HG02840 (cell line): Measurements from ENCODE around the gene LDB3.
"Not testable (repeated sequence)": the region's sequence is repeated elsewhere in the genome, so short reads cannot be mapped to it uniquely, and the experiment has no call there.

Source experiments
- ATAC-seq: cut with Tn5 transposase; IDR thresholded peaks from one replicate; pipeline ENCODE4 v1.9.1; 2021; ENCODE audit warnings: mild to moderate bottlenecking, moderate library complexity, moderate number of reproducible peaks; ENCODE audit not compliant: unreplicated experiment, low FRiP score

Gene LDB3

GRCh38 chr10:86668297-86669165 lies at the start of gene LDB3:
Gene LDB3, plus strand, starts transcription at chr10:86668511. Its CDS starts 181 bp downstream, at chr10:86668692.
- ATAC-seq, result peak; percentile 64

GRCh38 chr10:86628311-86628710 lies 40.0 kb upstream of the LDB3 start:
- no peak for ATAC-seq

DNA sequence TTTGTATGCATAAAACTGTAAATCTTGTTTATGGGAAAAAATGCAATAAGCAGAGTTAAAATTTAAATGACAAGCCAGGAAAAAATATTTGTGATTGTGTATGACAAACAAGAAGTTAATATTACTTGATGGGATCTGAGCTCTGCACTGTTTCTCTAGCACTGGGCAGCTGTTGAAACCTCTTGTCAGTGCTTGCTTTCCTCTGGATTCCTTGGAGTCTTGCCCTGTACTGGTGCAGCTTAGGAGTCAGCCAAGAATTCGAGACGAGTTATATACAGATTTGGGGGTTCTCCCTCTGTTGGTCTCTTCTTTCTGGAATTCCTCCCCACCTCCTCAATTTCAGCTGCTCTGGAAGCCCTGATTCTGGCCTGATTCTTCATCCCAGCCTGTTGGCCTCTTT lies 38.2 kb upstream of the LDB3 start:
- ATAC-seq, result no peak

GRCh38 chr10:86632009-86632800 lies 36.1 kb upstream of the LDB3 start:
- no peak for ATAC-seq

- ATAC-seq, result no peak
Observed at GRCh38 chr10:86632951-86633350, 35.4 kb upstream of the LDB3 start.

DNA sequence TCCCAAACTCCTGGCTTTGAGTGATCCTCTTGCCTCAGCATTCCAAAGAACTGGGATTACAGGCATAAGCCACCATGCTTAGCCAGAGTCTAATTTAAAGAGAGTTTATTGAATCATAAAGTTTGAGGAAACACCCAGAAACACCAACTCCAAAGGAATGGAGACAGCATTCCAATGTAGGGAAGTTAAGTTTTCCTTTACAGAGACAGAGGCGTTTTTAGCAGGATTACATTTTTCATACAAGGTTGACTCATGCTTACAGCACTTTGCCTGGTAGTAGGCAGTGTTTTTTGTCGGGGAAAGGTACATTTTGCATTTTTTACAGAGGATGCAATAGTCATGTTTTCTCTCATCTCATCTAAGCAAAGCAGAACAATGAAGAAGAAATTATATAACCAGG lies 32.9 kb upstream of the LDB3 start:
- ATAC-seq, result no peak

DNA sequence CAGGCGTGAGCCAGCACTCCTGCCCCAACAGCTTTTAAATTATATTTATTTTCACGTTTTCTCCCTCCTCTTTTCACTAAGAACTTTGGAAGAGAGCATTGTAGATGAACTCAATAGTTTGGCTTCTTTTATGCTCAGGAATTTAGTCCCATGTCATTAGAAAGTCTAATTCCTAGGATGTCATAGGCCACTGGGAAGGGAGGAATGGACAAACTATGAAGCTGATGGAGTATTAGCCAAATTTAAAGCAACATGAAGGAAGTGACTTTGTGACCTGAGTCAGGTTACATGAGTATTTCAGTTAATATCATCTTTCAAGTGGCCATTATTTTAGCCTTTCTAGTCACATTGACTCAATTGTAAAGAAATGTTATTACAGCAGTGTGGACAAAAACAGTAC lies 32.0 kb upstream of the LDB3 start:
- no peak for ATAC-seq

DNA sequence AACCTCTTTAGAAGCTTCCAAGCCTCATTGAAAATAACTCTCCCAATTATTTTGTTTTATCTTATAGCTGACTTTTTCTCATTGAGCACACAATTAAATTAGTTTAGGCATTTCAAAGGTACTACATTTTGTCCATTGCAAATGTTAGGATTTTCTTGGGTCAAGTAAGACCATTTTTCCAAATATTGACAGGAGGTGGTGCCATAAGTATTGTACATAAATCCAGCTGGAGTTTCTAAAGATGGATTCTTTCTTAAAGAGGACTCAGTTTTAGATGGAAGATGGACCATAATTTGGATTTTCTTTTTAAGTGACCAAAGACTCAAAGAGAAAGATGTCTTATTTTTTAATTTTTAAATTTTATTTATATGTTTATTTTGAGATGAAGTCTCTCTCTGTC lies 26.3 kb upstream of the LDB3 start:
- no peak for ATAC-seq

- ATAC-seq, result no peak
Observed at GRCh38 chr10:86642499-86642898, 25.8 kb upstream of the LDB3 start.

- ATAC-seq, result no peak
Observed at GRCh38 chr10:86644152-86644793, 24.0 kb upstream of the LDB3 start.

DNA sequence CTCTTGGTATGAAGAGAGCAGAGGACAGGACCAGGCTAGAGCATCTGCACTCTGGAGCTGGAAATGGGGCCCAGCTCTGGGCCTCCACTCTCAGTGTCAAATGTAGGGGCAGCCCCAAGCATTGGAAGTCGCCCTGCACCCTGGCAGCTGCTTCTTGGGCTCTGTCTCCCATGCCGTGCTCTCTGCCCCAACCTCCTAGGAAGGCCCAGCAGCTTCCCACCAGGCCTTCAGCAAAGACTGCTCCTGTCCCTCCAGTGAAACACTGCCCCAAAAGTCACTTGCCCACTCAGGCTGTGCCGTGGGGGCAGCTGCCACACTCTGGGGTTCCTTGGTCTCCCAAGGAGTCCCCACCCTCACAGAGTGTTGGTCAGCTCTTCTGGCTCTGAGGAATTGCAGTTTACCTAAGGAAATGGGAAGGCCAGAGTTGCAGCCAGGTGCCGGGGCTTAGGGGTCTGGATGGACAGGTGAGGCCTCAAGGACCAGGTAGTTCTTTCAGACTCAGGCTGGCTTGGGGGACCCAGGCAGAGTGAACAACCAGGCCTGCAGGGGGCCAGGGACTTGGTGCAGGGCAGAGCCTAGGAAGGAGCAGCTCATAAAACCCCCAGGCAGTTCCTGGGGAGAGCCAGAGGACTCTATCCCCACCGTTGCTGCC lies 23.4 kb upstream of the LDB3 start:
- ATAC-seq, result no peak

DNA sequence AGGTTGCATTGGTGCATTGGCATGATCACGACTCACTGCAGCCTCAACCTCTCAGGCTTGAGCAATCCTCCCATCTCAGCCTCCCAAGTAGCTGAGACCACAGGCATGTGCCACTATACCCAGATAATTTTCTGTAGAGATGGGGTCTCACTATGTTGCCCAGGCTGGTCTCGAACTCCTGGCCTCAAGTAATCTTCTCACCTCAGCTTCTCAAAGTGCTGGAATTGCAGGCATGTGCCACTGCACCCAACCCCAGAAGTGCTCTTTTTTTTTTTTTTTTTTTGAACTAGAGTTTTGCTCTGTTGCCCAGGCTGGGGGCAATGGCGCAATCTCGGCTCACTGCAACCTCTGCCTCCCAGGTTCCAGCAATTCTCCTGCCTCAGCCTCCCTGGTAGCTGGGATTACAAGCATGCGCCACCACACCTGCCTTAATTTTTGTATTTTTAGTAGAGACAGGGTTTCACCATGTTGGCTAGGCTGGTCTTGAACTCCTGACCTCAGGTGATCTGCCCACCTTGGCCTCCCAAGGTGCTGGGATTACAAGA lies 22.6 kb upstream of the LDB3 start:
- not testable (repeated sequence) for ATAC-seq

DNA sequence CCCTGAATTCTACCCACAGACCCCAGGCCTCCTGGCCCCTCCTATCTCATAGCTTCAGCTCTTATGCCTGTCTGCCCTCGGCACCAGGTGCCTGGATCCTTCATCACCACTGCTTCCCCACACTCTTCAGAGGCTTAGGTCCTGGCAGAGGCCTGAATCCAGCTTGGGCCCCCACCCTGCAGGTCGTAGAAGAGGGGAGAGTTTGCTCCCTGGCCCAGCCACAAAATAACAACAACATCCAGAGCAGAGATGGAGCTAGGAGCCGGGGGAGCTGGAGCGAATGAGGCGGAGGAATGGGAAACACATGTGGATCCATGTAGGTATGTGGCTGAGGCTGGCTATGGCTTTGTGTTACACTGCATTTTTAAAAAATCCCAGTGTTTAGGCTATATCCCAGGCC lies 21.8 kb upstream of the LDB3 start:
- no peak for ATAC-seq

DNA sequence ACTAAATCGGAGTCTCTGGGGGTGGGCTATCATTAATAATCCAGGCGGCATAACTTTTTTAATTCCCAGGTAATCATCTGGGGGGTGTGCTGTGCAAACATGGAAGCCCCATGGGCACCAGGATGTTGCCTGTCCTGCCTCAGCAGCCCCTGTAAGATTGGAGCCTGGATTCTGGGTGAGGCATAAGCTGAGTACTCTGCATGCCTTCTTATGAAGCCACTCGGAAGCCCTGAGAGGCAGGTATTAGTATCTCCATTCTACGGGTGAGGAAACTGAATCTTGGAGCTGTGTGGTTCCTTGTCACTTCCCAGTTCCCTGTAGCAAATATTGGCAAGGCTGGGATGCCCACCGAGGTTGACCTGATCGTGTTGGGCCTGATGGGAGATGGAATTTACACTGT lies 21.4 kb upstream of the LDB3 start:
- no peak for ATAC-seq

GRCh38 chr10:86647773-86648703 lies 20.3 kb upstream of the LDB3 start:
- no peak for ATAC-seq

DNA sequence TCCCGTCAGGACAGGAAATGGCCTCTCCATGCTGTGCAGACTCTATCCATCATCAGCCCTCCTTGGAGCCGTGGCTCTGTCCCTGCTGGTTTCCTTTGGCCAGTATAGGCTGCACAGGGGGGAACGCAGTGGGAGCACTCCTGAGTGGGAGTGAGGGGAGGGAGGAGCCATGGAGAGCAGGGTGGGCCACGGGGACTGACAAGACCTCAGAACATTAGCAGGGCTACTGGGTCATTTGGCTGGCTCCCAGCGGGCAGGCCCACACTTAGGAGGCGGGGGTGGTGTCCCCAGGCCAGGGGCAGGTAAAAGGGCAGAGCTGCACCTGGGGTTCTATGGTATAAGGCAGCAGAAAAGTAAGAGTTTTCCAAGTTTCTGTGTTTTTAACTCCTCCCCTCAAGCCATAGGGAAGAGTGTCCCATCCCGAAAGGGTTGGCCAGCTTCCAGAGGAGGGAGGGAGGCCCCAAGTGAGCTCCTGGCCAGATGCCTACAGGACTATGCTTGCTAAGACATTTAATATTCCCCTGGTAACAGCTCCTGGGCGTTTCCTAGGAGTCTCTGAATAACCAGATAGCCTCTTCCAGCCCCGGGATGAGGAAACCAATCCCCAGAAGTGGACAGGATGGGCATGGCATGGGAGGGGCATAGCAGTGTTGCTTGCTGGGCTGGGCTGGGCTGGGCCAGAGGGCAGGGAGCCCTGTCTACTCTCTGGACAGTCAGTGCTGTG lies 19.4 kb upstream of the LDB3 start:
- ATAC-seq, result no peak

GRCh38 chr10:86649471-86650150 lies 18.7 kb upstream of the LDB3 start:
- no peak for ATAC-seq

DNA sequence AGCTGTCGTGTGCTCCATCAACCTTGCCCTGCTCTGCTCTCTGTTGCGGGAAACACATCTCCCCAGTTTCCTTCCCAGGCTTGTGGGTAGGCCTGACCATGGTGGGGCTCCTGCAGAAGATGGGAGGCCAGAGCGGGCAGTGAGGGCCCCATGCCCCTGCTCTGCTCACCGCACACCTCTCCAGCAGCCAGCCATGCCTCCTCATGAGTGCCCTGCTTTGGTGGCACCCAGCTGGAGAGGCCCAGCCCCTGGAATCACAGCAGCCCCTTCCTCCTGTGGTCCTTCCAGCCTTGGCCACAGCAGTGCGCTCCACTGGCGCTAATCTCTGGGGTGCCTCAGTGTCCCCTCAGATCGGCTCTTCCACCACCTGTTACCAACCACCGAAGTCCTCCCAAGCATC lies 18.2 kb upstream of the LDB3 start:
- no peak for ATAC-seq
